Hippocampal formation (tissue), 2 donors: ENCODE measurements around the gene TOP3B.
"Not testable (repeated sequence)": the region's sequence is repeated elsewhere in the genome, so short reads cannot be mapped to it uniquely, and the experiment has no call there.

Experiments used
- DNase-seq, 2 donors: peaks; one replicate each; lab custom pipeline; 2025; lab: John Stamatoyannopoulos, UW

The TOP3B gene

GRCh38 chr22:21943571-21944448 is 38.8 kb downstream of the TOP3B start:
- no peak for DNase-seq

GRCh38 chr22:21942407-21943343 is 39.9 kb downstream of the TOP3B start:
- DNase-seq: peak in 1 of 2 donors; percentile 17

GRCh38 chr22:21941921-21942320 is 40.7 kb downstream of the TOP3B start:
- no peak for DNase-seq

GRCh38 chr22:21940521-21940920 is 42.1 kb downstream of the TOP3B start:
- no peak for DNase-seq

GRCh38 chr22:21939935-21940334 is 42.7 kb downstream of the TOP3B start:
- not testable (repeated sequence) for DNase-seq

GRCh38 chr22:21939461-21939913 is 43.1 kb downstream of the TOP3B start:
- no peak for DNase-seq

GRCh38 chr22:21938906-21939305 is 43.7 kb downstream of the TOP3B start:
- no peak for DNase-seq

- peak; percentile 89 to 94 for DNase-seq
Measured at GRCh38 chr22:21938071-21938822, 44.3 kb downstream of the TOP3B start.

- no peak for DNase-seq
Measured at GRCh38 chr22:21937821-21938070, 44.8 kb downstream of the TOP3B start.

GRCh38 chr22:21937041-21937820 is 45.4 kb downstream of the TOP3B start:
- DNase-seq: peak; percentile 56 to 67

- peak in 1 of 2 donors; percentile 19 for DNase-seq
Measured at GRCh38 chr22:21936151-21936775, 46.3 kb downstream of the TOP3B start.

- DNase-seq: peak in 1 of 2 donors; percentile 77
Measured at GRCh38 chr22:21933910-21934309, 48.7 kb downstream of the TOP3B start.

GRCh38 chr22:21933413-21933812 is 49.2 kb downstream of the TOP3B start:
- DNase-seq: no peak

- DNase-seq: no peak
Measured at GRCh38 chr22:21932347-21932746, 50.2 kb downstream of the TOP3B start.

- no peak for DNase-seq
Measured at GRCh38 chr22:21931056-21931455, 51.5 kb downstream of the TOP3B start.

GRCh38 chr22:21929253-21929652 is 53.3 kb downstream of the TOP3B start:
- no peak for DNase-seq

GRCh38 chr22:21928048-21928447 is 54.5 kb downstream of the TOP3B start:
- no peak for DNase-seq

- DNase-seq: no peak
Measured at GRCh38 chr22:21927174-21927823, 55.3 kb downstream of the TOP3B start.

- no peak for DNase-seq
Measured at GRCh38 chr22:21926728-21927127, 55.9 kb downstream of the TOP3B start.

- DNase-seq: no peak
Measured at GRCh38 chr22:21923163-21923561, 59.4 kb downstream of the TOP3B start.
